GM18861 (cell line): ENCODE measurements around the gene NRG2.

ENCODE experiments used
- ATAC-seq: cut with Tn5 transposase; IDR thresholded peaks from one replicate; pipeline ENCODE4 v1.9.1; 2021; ENCODE audit not compliant: unreplicated experiment

The NRG2 gene

GRCh38 chr5:140042643-140043507 lies at the start of gene NRG2:
Gene NRG2 (minus strand): TSS chr5:140043299.
- ATAC-seq, result no peak

- no peak for ATAC-seq
These were observed 47.2 kb upstream of the NRG2 start for GRCh38 chr5:140090251-140090650.

- ATAC-seq, result no peak
These were observed 41.4 kb upstream of the NRG2 start for GRCh38 chr5:140084541-140084940.

GRCh38 chr5:140083650-140084049 lies 40.6 kb upstream of the NRG2 start:
- no peak for ATAC-seq

GRCh38 chr5:140083120-140083519 lies 40.0 kb upstream of the NRG2 start:
- ATAC-seq, result no peak

GRCh38 chr5:140076788-140077187 lies 33.7 kb upstream of the NRG2 start:
- ATAC-seq, result no peak

- ATAC-seq, result no peak
These were observed 33.0 kb upstream of the NRG2 start for GRCh38 chr5:140076142-140076541.

GRCh38 chr5:140075371-140075770 lies 32.3 kb upstream of the NRG2 start:
- no peak for ATAC-seq

- no peak for ATAC-seq
These were observed 30.2 kb upstream of the NRG2 start for GRCh38 chr5:140073296-140073695.

- ATAC-seq, result no peak
These were observed 29.7 kb upstream of the NRG2 start for GRCh38 chr5:140072812-140073211.

GRCh38 chr5:140060816-140061215 lies 17.7 kb upstream of the NRG2 start:
- no peak for ATAC-seq

- ATAC-seq, result no peak
These were observed 15.3 kb upstream of the NRG2 start for GRCh38 chr5:140058212-140058932.

GRCh38 chr5:140056880-140057279 lies 13.8 kb upstream of the NRG2 start:
- no peak for ATAC-seq

GRCh38 chr5:140055152-140055551 lies 12.1 kb upstream of the NRG2 start:
- no peak for ATAC-seq

- ATAC-seq, result no peak
These were observed 11.1 kb upstream of the NRG2 start for GRCh38 chr5:140054086-140054689.

- no peak for ATAC-seq
These were observed 8.9 kb upstream of the NRG2 start for GRCh38 chr5:140051950-140052349.

- no peak for ATAC-seq
These were observed 6.6 kb upstream of the NRG2 start for GRCh38 chr5:140049713-140050112.

- no peak for ATAC-seq
These were observed 6.1 kb upstream of the NRG2 start for GRCh38 chr5:140049205-140049604.

GRCh38 chr5:140044041-140044440 lies 942 bp upstream of the NRG2 start:
- no peak for ATAC-seq

- no peak for ATAC-seq
These were observed 391 bp upstream of the NRG2 start for GRCh38 chr5:140043508-140043872.

- ATAC-seq, result no peak
These were observed 781 bp downstream of the NRG2 start for GRCh38 chr5:140042393-140042642.
